GM23338 (cell line): Measurements from ENCODE around the gene MAGI3. TPM values are rescaled to one million over a fixed set of nuclear protein-coding genes. Genes with fewer than 3 reads are reported as not detected.

Source experiments
- ATAC-seq: fragments of 200-7000 bp; cut with Tn5 transposase; 3 replicates; pipeline ENCODE4 v1.9.1; 2020
- DNase-seq: peaks from one replicate; pipeline ENCODE4 v3.0.0-alpha.2; 2015; ENCODE audit warnings: low spot score
- H2AFZ ChIP-seq: fragments of 200-600 bp; sonication (generic); 2 replicates; pipeline ENCODE4 v1.8.0; 2016; ENCODE audit warnings: antibody characterized with exemption, mild to moderate bottlenecking, moderate library complexity
- H3F3A ChIP-seq: fragments of 200-600 bp; sonication (generic); replicated peaks from 2 replicates; pipeline ENCODE4 v1.8.0; 2017; ENCODE audit warnings: antibody characterized with exemption, mixed run types, low read depth
- H3K27ac ChIP-seq: fragments of 200-600 bp; sonication (generic); 2 replicates; pipeline ENCODE4 v1.6.1; 2016; ENCODE audit warnings: low read depth
- H3K27me3 ChIP-seq: fragments of 200-600 bp; sonication (generic); 2 replicates; pipeline ENCODE4 v1.8.0; 2016; ENCODE audit warnings: mild to moderate bottlenecking, mixed run types, moderate library complexity; ENCODE audit not compliant: insufficient read depth
- H3K36me3 ChIP-seq: fragments of 200-600 bp; sonication (generic); 2 replicates; pipeline ENCODE4 v1.8.0; 2016; ENCODE audit warnings: mild to moderate bottlenecking; ENCODE audit not compliant: insufficient read depth
- H3K4me1 ChIP-seq: fragments of 200-600 bp; sonication (generic); 2 replicates; pipeline ENCODE4 v1.8.0; 2016; ENCODE audit warnings: mild to moderate bottlenecking, moderate library complexity; ENCODE audit not compliant: insufficient read depth
- H3K4me2 ChIP-seq: fragments of 200-600 bp; sonication (generic); 2 replicates; pipeline ENCODE4 v1.7.1; 2017; ENCODE audit warnings: mixed run types
- H3K4me3 ChIP-seq: fragments of 200-600 bp; sonication (generic); 2 replicates; pipeline ENCODE4 v1.6.1; 2016; ENCODE audit warnings: mixed run types
- H3K79me2 ChIP-seq: fragments of 200-600 bp; sonication (generic); replicated peaks from 2 replicates; pipeline ENCODE4 v1.8.0; 2017; ENCODE audit warnings: mild to moderate bottlenecking; ENCODE audit not compliant: insufficient read depth
- H3K9me2 ChIP-seq: fragments of 200-600 bp; sonication (generic); 2 replicates; pipeline ENCODE4 v1.8.0; 2017; ENCODE audit not compliant: insufficient read depth
- H4K20me1 ChIP-seq: fragments of 200-600 bp; sonication (generic); replicated peaks from 2 replicates; pipeline ENCODE4 v1.8.0; 2017; ENCODE audit warnings: mild to moderate bottlenecking; ENCODE audit not compliant: insufficient read depth
- H3K27ac Mint-ChIP-seq: 2 replicates; pipeline ENCODE4 v1.8.0; 2020; ENCODE audit warnings: inconsistent platforms, mild to moderate bottlenecking, moderate library complexity, mixed read lengths
- H3K27me3 Mint-ChIP-seq: 3 replicates; pipeline ENCODE4 v1.8.0; 2022; ENCODE audit warnings: low read depth, mild to moderate bottlenecking, moderate library complexity, mixed read lengths, inconsistent platforms; ENCODE audit not compliant: insufficient read depth, poor library complexity
- H3K36me3 Mint-ChIP-seq: 3 replicates; pipeline ENCODE4 v1.8.0; 2021; ENCODE audit warnings: low read depth, mild to moderate bottlenecking, inconsistent platforms, moderate library complexity, mixed read lengths
- H3K4me1 Mint-ChIP-seq: 3 replicates; pipeline ENCODE4 v1.8.0; 2020; ENCODE audit warnings: mild to moderate bottlenecking, inconsistent platforms, mixed read lengths
- H3K4me3 Mint-ChIP-seq: 3 replicates; pipeline ENCODE4 v1.8.0; 2021; ENCODE audit warnings: moderate library complexity, mild to moderate bottlenecking, inconsistent platforms, mixed read lengths
- H3K9me3 Mint-ChIP-seq: 3 replicates; pipeline ENCODE4 v1.8.0; 2020; ENCODE audit warnings: moderate library complexity, mild to moderate bottlenecking, inconsistent platforms, mixed read lengths
- CREB1 ChIP-seq: fragments of 250-450 bp; sonication (Bioruptor Pico); IDR thresholded peaks from 2 replicates; pipeline ENCODE4 v1.5.0; 2020; ENCODE audit warnings: low read depth, mild to moderate bottlenecking, moderate library complexity
- CTCF ChIP-seq, 2 experiments: fragments of 200-600 bp in 1 of 2; sonication (generic) in 1 of 2; conservative IDR thresholded peaks; 2 replicates each; pipeline versions ENCODE4 v1.5.1 to v1.6.1; 2016 to 2017; ENCODE audit warnings: antibody characterized with exemption in 2 of 2, low read depth in 2 of 2, mild to moderate bottlenecking in 2 of 2, moderate library complexity in 1 of 2
- ETS1 ChIP-seq: IDR thresholded peaks from 2 replicates; pipeline ENCODE4 v1.6.1; 2016; ENCODE audit warnings: antibody characterized with exemption
- EZH2 ChIP-seq: fragments of 200-600 bp; sonication (generic); IDR thresholded peaks from one replicate; pipeline ENCODE4 v1.8.0; 2017; ENCODE audit warnings: antibody characterized with exemption, mild to moderate bottlenecking, low read depth; ENCODE audit not compliant: unreplicated experiment
- JUNB ChIP-seq: IDR thresholded peaks from one replicate; pipeline ENCODE4 v1.6.1; 2016; ENCODE audit warnings: antibody characterized with exemption; ENCODE audit not compliant: unreplicated experiment
- NANOG ChIP-seq: IDR thresholded peaks from 2 replicates; pipeline ENCODE4 v1.6.1; 2016; ENCODE audit warnings: antibody characterized with exemption, borderline replicate concordance
- POLR2AphosphoS5 ChIP-seq: IDR thresholded peaks from 2 replicates; pipeline ENCODE4 v1.6.1; 2016; ENCODE audit warnings: antibody characterized with exemption, low read depth
- STAT1 ChIP-seq: IDR thresholded peaks from one replicate; pipeline ENCODE4 v1.6.1; 2016; ENCODE audit warnings: antibody characterized with exemption; ENCODE audit not compliant: unreplicated experiment
- ZNF114 ChIP-seq: fragments of 250-450 bp; sonication (Bioruptor Pico); IDR thresholded peaks from 2 replicates; pipeline ENCODE4 v1.5.0; 2020; ENCODE audit warnings: mild to moderate bottlenecking, moderate library complexity
- ZNF331 ChIP-seq: fragments of 250-450 bp; sonication (Bioruptor Pico); IDR thresholded peaks from 2 replicates; pipeline ENCODE4 v1.5.0; 2020; ENCODE audit warnings: low read depth, mild to moderate bottlenecking, moderate library complexity
- ZNF462 ChIP-seq: fragments of 250-450 bp; sonication (Bioruptor Pico); IDR thresholded peaks from 2 replicates; pipeline ENCODE4 v1.5.0; 2020; ENCODE audit warnings: mild to moderate bottlenecking, moderate library complexity
- polyA plus RNA-seq: library from polyadenylated mRNA; unstranded; fragments of >200 nt; fragmentation: Nextera tagmentation; extraction: Ambion mirVana; gene quantifications from 2 replicates; pipeline ENCODE4 v1.2.1, GENCODE V29; 2016
- total RNA-seq: library from RNA; depleted of rRNA; stranded (reverse); fragments of >200 nt; shearing (Covaris generic); gene quantifications from 2 replicates; pipeline ENCODE4 v1.2.3, GENCODE V29; 2014

MAGI3 gene
- total and polyA plus RNA-seq, 2 experiments from 2014 or later = 3.9 to 10.0 TPM

GRCh38 chr1:113490384-113490783 is 100.1 kb downstream of the MAGI3 start (continued):
- TF ChIP-seq CREB1 (CRISPR knock-in tag) = no peak
- TF ChIP-seq STAT1 = no peak
- TF ChIP-seq ZNF331 = no peak

GRCh38 chr1:113493533-113493932 is 103.2 kb downstream of the MAGI3 start:
- peaks cover 2% of the 10 kb centered on the region; the same call in 1 of the 3 replicates for H3K4me1 Mint-ChIP-seq

More at GRCh38 chr1:113493533-113493932, 103.2 kb downstream of the MAGI3 start:
- Histone ChIP-seq H3K27me3 (no peaks in the 10 kb centered on the region), H3K4me1 (no peaks in the 10 kb centered on the region), H3K36me3 (no peaks in the 10 kb centered on the region), H3K9me2 (no peaks in the 10 kb centered on the region), H3K27ac (no peak overlapping the region), H2AFZ (no peak overlapping the region), H4K20me1 (no peaks in the 10 kb centered on the region), H3F3A (no peaks in the 10 kb centered on the region), H3K4me3 (no peak overlapping the region), H3K79me2 (no peaks in the 10 kb centered on the region), H3K4me2 (no peak overlapping the region)
- Mint-ChIP-seq H3K9me3 (peaks cover 29% of the 10 kb centered on the region), H3K4me3 (no peak overlapping the region), H3K27ac (no peak overlapping the region), H3K36me3 (peaks cover 27% of the 10 kb centered on the region; the same call in 2 of the 3 replicates), H3K27me3 (peaks cover 7% of the 10 kb centered on the region)
- DNase-seq (no peak), ATAC-seq (no peak)
- TF ChIP-seq ZNF462 (CRISPR knock-in tag) (no peak), EZH2 (no peak), STAT1 (no peak), NANOG (no peak), ETS1 (no peak), JUNB (no peak), CTCF (conservative IDR thresholded peaks at IDR 0.05; ENCODE audit: low read depth in 2 of 2) (no peak), ZNF114 (CRISPR knock-in tag) (no peak), CREB1 (CRISPR knock-in tag) (no peak), POLR2AphosphoS5 (no peak)
